ENCODE measurements around the gene PRPF6.
"Not testable (repeated sequence)": the region's sequence is repeated elsewhere in the genome, so short reads cannot be mapped to it uniquely, and the experiment has no call there.

Gene PRPF6

GRCh38 chr20:63956664-63957003, 24.3 kb upstream of the PRPF6 start:
- Histone ChIP-seq H3K27ac (ENCODE audit: low read depth, low read length) (peak overlapping the region; percentile 71), H3K27me3 (ENCODE audit: insufficient read depth, low read length) (no peaks in the 10 kb centered on the region), H3K4me1 (ENCODE audit: control insufficient read depth, insufficient read depth, low read length, unreplicated experiment) (peaks cover 25% of the 10 kb centered on the region), H3K4me3 (ENCODE audit: low read depth, low read length) (peak overlapping the region; percentile 79), H2AFZ (ENCODE audit: low read length, unreplicated experiment) (no peak overlapping the region), H3K79me2 (ENCODE audit: control insufficient read depth, insufficient read depth, low read length, unreplicated experiment) (peaks cover 40% of the 10 kb centered on the region), H3K36me3 (ENCODE audit: insufficient read depth, low read length) (0 out of 2 replicates have a peak, but pooled peaks cover 3% of the 10 kb centered on the region)

GRCh38 chr20:63957004-63957689, 23.8 kb upstream of the PRPF6 start:
- Histone ChIP-seq H2AFZ (ENCODE audit: low read length, unreplicated experiment) (no peak overlapping the region), H3K36me3 (ENCODE audit: insufficient read depth, low read length) (0 out of 2 replicates have a peak, but pooled peaks cover 3% of the 10 kb centered on the region), H3K4me1 (ENCODE audit: control insufficient read depth, insufficient read depth, low read length, unreplicated experiment) (peaks cover 25% of the 10 kb centered on the region)

GRCh38 chr20:63957690-63958441, 23.1 kb upstream of the PRPF6 start:
- Histone ChIP-seq H3K27ac (ENCODE audit: low read depth, low read length) (peak overlapping the region; percentile 71), H3K27me3 (ENCODE audit: insufficient read depth, low read length) (no peaks in the 10 kb centered on the region), H2AFZ (ENCODE audit: low read length, unreplicated experiment) (no peak overlapping the region), H3K36me3 (ENCODE audit: insufficient read depth, low read length) (0 out of 2 replicates have a peak, but pooled peaks cover 3% of the 10 kb centered on the region), H3K4me3 (ENCODE audit: low read depth, low read length) (peak overlapping the region; percentile 79), H3K79me2 (ENCODE audit: control insufficient read depth, insufficient read depth, low read length, unreplicated experiment) (peaks cover 28% of the 10 kb centered on the region), H3K4me1 (ENCODE audit: control insufficient read depth, insufficient read depth, low read length, unreplicated experiment) (peaks cover 25% of the 10 kb centered on the region)

More at GRCh38 chr20:63957004-63957689, 23.8 kb upstream of the PRPF6 start:
- peaks cover 35% of the 10 kb centered on the region for H3K79me2 ChIP-seq (ENCODE audit: control insufficient read depth, insufficient read depth, low read length, unreplicated experiment)
- H3K27ac ChIP-seq (ENCODE audit: low read depth, low read length) = peak overlapping the region; percentile 71
- H3K27me3 ChIP-seq (ENCODE audit: insufficient read depth, low read length) = no peaks in the 10 kb centered on the region
- peak overlapping the region; percentile 79 for H3K4me3 ChIP-seq (ENCODE audit: low read depth, low read length)

- Histone ChIP-seq H3K4me1 (ENCODE audit: control insufficient read depth, insufficient read depth, low read length, unreplicated experiment) (peaks cover 24% of the 10 kb centered on the region), H3K27ac (ENCODE audit: low read depth, low read length) (no peak overlapping the region)
Observed at GRCh38 chr20:63958471-63958870, 22.5 kb upstream of the PRPF6 start.

GRCh38 chr20:63958964-63959698, 21.8 kb upstream of the PRPF6 start:
- Histone ChIP-seq H2AFZ (ENCODE audit: low read length, unreplicated experiment) (no peak overlapping the region), H3K27ac (ENCODE audit: low read depth, low read length) (no peak overlapping the region), H3K4me3 (ENCODE audit: low read depth, low read length) (no peak overlapping the region), H3K79me2 (ENCODE audit: control insufficient read depth, insufficient read depth, low read length, unreplicated experiment) (peaks cover 19% of the 10 kb centered on the region), H3K36me3 (ENCODE audit: insufficient read depth, low read length) (0 out of 2 replicates have a peak, but pooled peaks cover 3% of the 10 kb centered on the region), H3K27me3 (ENCODE audit: insufficient read depth, low read length) (no peaks in the 10 kb centered on the region), H3K4me1 (ENCODE audit: control insufficient read depth, insufficient read depth, low read length, unreplicated experiment) (peaks cover 18% of the 10 kb centered on the region)

More at GRCh38 chr20:63958471-63958870, 22.5 kb upstream of the PRPF6 start:
- Histone ChIP-seq H3K36me3 (ENCODE audit: insufficient read depth, low read length) (0 out of 2 replicates have a peak, but pooled peaks cover 3% of the 10 kb centered on the region), H2AFZ (ENCODE audit: low read length, unreplicated experiment) (no peak overlapping the region), H3K79me2 (ENCODE audit: control insufficient read depth, insufficient read depth, low read length, unreplicated experiment) (peaks cover 26% of the 10 kb centered on the region), H3K4me3 (ENCODE audit: low read depth, low read length) (no peak overlapping the region), H3K27me3 (ENCODE audit: insufficient read depth, low read length) (no peaks in the 10 kb centered on the region)

GRCh38 chr20:63959699-63960075, 21.2 kb upstream of the PRPF6 start:
- H3K4me1 ChIP-seq (ENCODE audit: control insufficient read depth, insufficient read depth, low read length, unreplicated experiment) = peaks cover 13% of the 10 kb centered on the region
- no peak overlapping the region for H2AFZ ChIP-seq (ENCODE audit: low read length, unreplicated experiment)
- H3K27me3 ChIP-seq (ENCODE audit: insufficient read depth, low read length) = no peaks in the 10 kb centered on the region
- H3K36me3 ChIP-seq (ENCODE audit: insufficient read depth, low read length) = 0 out of 2 replicates have a peak, but pooled peaks cover 3% of the 10 kb centered on the region
- H3K79me2 ChIP-seq (ENCODE audit: control insufficient read depth, insufficient read depth, low read length, unreplicated experiment) = peaks cover 13% of the 10 kb centered on the region
- no peak overlapping the region for H3K4me3 ChIP-seq (ENCODE audit: low read depth, low read length)
- no peak overlapping the region for H3K27ac ChIP-seq (ENCODE audit: low read depth, low read length)

- H3K27me3 ChIP-seq (ENCODE audit: insufficient read depth, low read length); H3K36me3 ChIP-seq (ENCODE audit: insufficient read depth, low read length); H3K4me3 ChIP-seq (ENCODE audit: low read depth, low read length); H2AFZ ChIP-seq (ENCODE audit: low read length, unreplicated experiment); H3K27ac ChIP-seq (ENCODE audit: low read depth, low read length); H3K79me2 ChIP-seq (ENCODE audit: control insufficient read depth, insufficient read depth, low read length, unreplicated experiment): not testable (repeated sequence)
- peaks cover 11% of the 10 kb centered on the region for H3K4me1 ChIP-seq (ENCODE audit: control insufficient read depth, insufficient read depth, low read length, unreplicated experiment)
Observed at GRCh38 chr20:63960654-63961621, 20.0 kb upstream of the PRPF6 start.

GRCh38 chr20:63961664-63962425, 19.1 kb upstream of the PRPF6 start:
- Histone ChIP-seq H3K27me3 (ENCODE audit: insufficient read depth, low read length) (no peaks in the 10 kb centered on the region), H3K36me3 (ENCODE audit: insufficient read depth, low read length) (0 out of 2 replicates have a peak, but pooled peaks cover 9% of the 10 kb centered on the region), H3K27ac (ENCODE audit: low read depth, low read length) (no peak overlapping the region), H2AFZ (ENCODE audit: low read length, unreplicated experiment) (no peak overlapping the region), H3K4me3 (ENCODE audit: low read depth, low read length) (no peak overlapping the region), H3K79me2 (ENCODE audit: control insufficient read depth, insufficient read depth, low read length, unreplicated experiment) (no peaks in the 10 kb centered on the region), H3K4me1 (ENCODE audit: control insufficient read depth, insufficient read depth, low read length, unreplicated experiment) (peaks cover 11% of the 10 kb centered on the region)

GRCh38 chr20:63962426-63963347, 18.2 kb upstream of the PRPF6 start:
- H3K4me1 ChIP-seq (ENCODE audit: control insufficient read depth, insufficient read depth, low read length, unreplicated experiment) = peaks cover 6% of the 10 kb centered on the region
- no peak overlapping the region for H3K27ac ChIP-seq (ENCODE audit: low read depth, low read length)
- no peak overlapping the region for H2AFZ ChIP-seq (ENCODE audit: low read length, unreplicated experiment)
- no peaks in the 10 kb centered on the region for H3K27me3 ChIP-seq (ENCODE audit: insufficient read depth, low read length)
- H3K4me3 ChIP-seq (ENCODE audit: low read depth, low read length) = no peak overlapping the region
- H3K79me2 ChIP-seq (ENCODE audit: control insufficient read depth, insufficient read depth, low read length, unreplicated experiment) = no peaks in the 10 kb centered on the region
- H3K36me3 ChIP-seq (ENCODE audit: insufficient read depth, low read length) = 0 out of 2 replicates have a peak, but pooled peaks cover 9% of the 10 kb centered on the region
